ENCODE results near the gene SYT11. TPM values are rescaled to one million over a fixed set of nuclear protein-coding genes. Genes with fewer than 3 reads are reported as not detected.
"Not testable (repeated sequence)": the region's sequence is repeated elsewhere in the genome, so short reads cannot be mapped to it uniquely, and the experiment has no call there.

SYT11 gene
- total and polyA plus RNA-seq, 9 donors: 9.5 to 20.2 (median 12.0) TPM

GRCh38 chr1:155895617-155896016 lies 36.2 kb downstream of the SYT11 start:
- Histone ChIP-seq H3K4me1 (ENCODE audit: control insufficient read depth, insufficient read depth, low read length) (peaks cover 11% of the 10 kb centered on the region), H3K36me3 (ENCODE audit: control insufficient read depth, insufficient read depth, low read length) (peaks cover 20% of the 10 kb centered on the region)
- 92% methylated on average over 2 of the region's 6 CpGs for WGBS (ENCODE audit: insufficient coverage)
- H3K9me3 ChIP-seq (replicated peaks; ENCODE audit: control insufficient read depth, low read depth, low read length); H3K27me3 ChIP-seq (ENCODE audit: control insufficient read depth, insufficient read depth, low read length); H3K27ac ChIP-seq (ENCODE audit: low read length); DNase-seq; H3K4me3 ChIP-seq (ENCODE audit: low read length): not testable (repeated sequence)

- 87% methylated on average over 4 of the region's 8 CpGs for WGBS (ENCODE audit: insufficient coverage)
- not testable (repeated sequence) for H3K4me3 ChIP-seq (ENCODE audit: low read length); H3K27me3 ChIP-seq (ENCODE audit: control insufficient read depth, insufficient read depth, low read length); H3K9me3 ChIP-seq (replicated peaks; ENCODE audit: control insufficient read depth, low read depth, low read length); DNase-seq; H3K27ac ChIP-seq (ENCODE audit: low read length)
- H3K4me1 ChIP-seq (ENCODE audit: control insufficient read depth, insufficient read depth, low read length): peaks cover 11% of the 10 kb centered on the region
- H3K36me3 ChIP-seq (ENCODE audit: control insufficient read depth, insufficient read depth, low read length): peaks cover 27% of the 10 kb centered on the region
Observed at GRCh38 chr1:155896476-155896875, 37.1 kb downstream of the SYT11 start.

- H3K27ac ChIP-seq (ENCODE audit: low read length): no peak overlapping the region
- H3K4me3 ChIP-seq (ENCODE audit: low read length): no peak overlapping the region
- DNase-seq: no peak
- no peaks in the 10 kb centered on the region for H3K9me3 ChIP-seq (replicated peaks; ENCODE audit: control insufficient read depth, low read depth, low read length)
- peaks cover 9% of the 10 kb centered on the region for H3K4me1 ChIP-seq (ENCODE audit: control insufficient read depth, insufficient read depth, low read length)
- H3K36me3 ChIP-seq (ENCODE audit: control insufficient read depth, insufficient read depth, low read length): peaks cover 35% of the 10 kb centered on the region
- no peaks in the 10 kb centered on the region for H3K27me3 ChIP-seq (ENCODE audit: control insufficient read depth, insufficient read depth, low read length)
- WGBS (ENCODE audit: insufficient coverage): no CpG with 5 or more reads among the region's 1 CpG
Observed at GRCh38 chr1:155897746-155898145, 38.4 kb downstream of the SYT11 start.

GRCh38 chr1:155898888-155899287 lies 39.5 kb downstream of the SYT11 start:
- WGBS (ENCODE audit: insufficient coverage): no CpG with 5 or more reads among the region's 2 CpGs

GRCh38 chr1:155899683-155900082 lies 40.3 kb downstream of the SYT11 start:
- H3K4me3 ChIP-seq (ENCODE audit: low read length): no peak overlapping the region
- no peaks in the 10 kb centered on the region for H3K4me1 ChIP-seq (ENCODE audit: control insufficient read depth, insufficient read depth, low read length)
- H3K27me3 ChIP-seq (ENCODE audit: control insufficient read depth, insufficient read depth, low read length): no peaks in the 10 kb centered on the region
- H3K36me3 ChIP-seq (ENCODE audit: control insufficient read depth, insufficient read depth, low read length): peaks cover 48% of the 10 kb centered on the region
- no peaks in the 10 kb centered on the region for H3K9me3 ChIP-seq (replicated peaks; ENCODE audit: control insufficient read depth, low read depth, low read length)
- H3K27ac ChIP-seq (ENCODE audit: low read length): no peak overlapping the region
- WGBS (ENCODE audit: insufficient coverage): 67% methylated on average over 1 of the region's 2 CpGs
- no peak for DNase-seq

More at GRCh38 chr1:155898888-155899287, 39.5 kb downstream of the SYT11 start:
- no peaks in the 10 kb centered on the region for H3K4me1 ChIP-seq (ENCODE audit: control insufficient read depth, insufficient read depth, low read length)
- no peaks in the 10 kb centered on the region for H3K27me3 ChIP-seq (ENCODE audit: control insufficient read depth, insufficient read depth, low read length)
- no peaks in the 10 kb centered on the region for H3K9me3 ChIP-seq (replicated peaks; ENCODE audit: control insufficient read depth, low read depth, low read length)
- no peak for DNase-seq
- H3K4me3 ChIP-seq (ENCODE audit: low read length): no peak overlapping the region
- peaks cover 40% of the 10 kb centered on the region for H3K36me3 ChIP-seq (ENCODE audit: control insufficient read depth, insufficient read depth, low read length)
- H3K27ac ChIP-seq (ENCODE audit: low read length): no peak overlapping the region

GRCh38 chr1:155900161-155900560 lies 40.8 kb downstream of the SYT11 start:
- Histone ChIP-seq H3K4me3 (ENCODE audit: low read length) (no peak overlapping the region), H3K36me3 (ENCODE audit: control insufficient read depth, insufficient read depth, low read length) (peaks cover 52% of the 10 kb centered on the region), H3K4me1 (ENCODE audit: control insufficient read depth, insufficient read depth, low read length) (no peaks in the 10 kb centered on the region), H3K9me3 (replicated peaks; ENCODE audit: control insufficient read depth, low read depth, low read length) (no peaks in the 10 kb centered on the region), H3K27me3 (ENCODE audit: control insufficient read depth, insufficient read depth, low read length) (no peaks in the 10 kb centered on the region), H3K27ac (ENCODE audit: low read length) (no peak overlapping the region)
- no peak for DNase-seq
- WGBS (ENCODE audit: insufficient coverage): no CpG with 5 or more reads among the region's 4 CpGs

- no peak overlapping the region for H3K4me3 ChIP-seq (ENCODE audit: low read length)
- H3K9me3 ChIP-seq (replicated peaks; ENCODE audit: control insufficient read depth, low read depth, low read length): no peaks in the 10 kb centered on the region
- WGBS (ENCODE audit: insufficient coverage): 96% methylated on average over 9 of the region's 12 CpGs
- DNase-seq: no peak
- no peaks in the 10 kb centered on the region for H3K27me3 ChIP-seq (ENCODE audit: control insufficient read depth, insufficient read depth, low read length)
- no peak overlapping the region for H3K27ac ChIP-seq (ENCODE audit: low read length)
- H3K4me1 ChIP-seq (ENCODE audit: control insufficient read depth, insufficient read depth, low read length): no peaks in the 10 kb centered on the region
- H3K36me3 ChIP-seq (ENCODE audit: control insufficient read depth, insufficient read depth, low read length): peaks cover 68% of the 10 kb centered on the region
Observed at GRCh38 chr1:155904261-155904660, 44.9 kb downstream of the SYT11 start.

GRCh38 chr1:155909894-155910293 lies 50.5 kb downstream of the SYT11 start:
- no peaks in the 10 kb centered on the region for H3K27me3 ChIP-seq (ENCODE audit: control insufficient read depth, insufficient read depth, low read length)
- no CpG with 5 or more reads among the region's 4 CpGs for WGBS (ENCODE audit: insufficient coverage)
- H3K4me1 ChIP-seq (ENCODE audit: control insufficient read depth, insufficient read depth, low read length): peaks cover 8% of the 10 kb centered on the region
- H3K27ac ChIP-seq (ENCODE audit: low read length): no peak overlapping the region
- peak; percentile 59 for DNase-seq
- no peaks in the 10 kb centered on the region for H3K9me3 ChIP-seq (replicated peaks; ENCODE audit: control insufficient read depth, low read depth, low read length)
- H3K4me3 ChIP-seq (ENCODE audit: low read length): no peak overlapping the region
- H3K36me3 ChIP-seq (ENCODE audit: control insufficient read depth, insufficient read depth, low read length): peaks cover 52% of the 10 kb centered on the region

- no peaks in the 10 kb centered on the region for H3K9me3 ChIP-seq (replicated peaks; ENCODE audit: control insufficient read depth, low read depth, low read length)
- H3K36me3 ChIP-seq (ENCODE audit: control insufficient read depth, insufficient read depth, low read length): peaks cover 55% of the 10 kb centered on the region
- H3K4me1 ChIP-seq (ENCODE audit: control insufficient read depth, insufficient read depth, low read length): peaks cover 8% of the 10 kb centered on the region
- DNase-seq: peak; percentile 61
- H3K27me3 ChIP-seq (ENCODE audit: control insufficient read depth, insufficient read depth, low read length): no peaks in the 10 kb centered on the region
- 8% methylated on average over 3 of the region's 11 CpGs for WGBS (ENCODE audit: insufficient coverage)
- H3K27ac ChIP-seq (ENCODE audit: low read length): peak overlapping the region; percentile 82
- H3K4me3 ChIP-seq (ENCODE audit: low read length): peak overlapping the region; percentile 69
Observed at GRCh38 chr1:155910621-155911121, 51.3 kb downstream of the SYT11 start.

- Histone ChIP-seq H3K4me1 (ENCODE audit: control insufficient read depth, insufficient read depth, low read length) (peaks cover 8% of the 10 kb centered on the region), H3K36me3 (ENCODE audit: control insufficient read depth, insufficient read depth, low read length) (peaks cover 59% of the 10 kb centered on the region), H3K9me3 (replicated peaks; ENCODE audit: control insufficient read depth, low read depth, low read length) (no peaks in the 10 kb centered on the region), H3K27ac (ENCODE audit: low read length) (peak within 1 kb of the TSS; percentile 82), H3K27me3 (ENCODE audit: control insufficient read depth, insufficient read depth, low read length) (no peaks in the 10 kb centered on the region), H3K4me3 (ENCODE audit: low read length) (peak within 1 kb of the TSS; percentile 69)
- 0% methylated on average over 18 of the region's 34 CpGs for WGBS (ENCODE audit: insufficient coverage)
- peak; percentile 90 for DNase-seq
Observed at GRCh38 chr1:155911156-155912055, 52.0 kb downstream of the SYT11 start, which contains the start of gene RIT1. TSS of gene RIT1 (minus strand) at chr1:155911349. CDS start at chr1:155910761, 588 bp downstream.

Data from muscle of leg (tissue), 11 donors.